ENCODE measurements around the gene STRN. TPM values are rescaled to one million over a fixed set of nuclear protein-coding genes. Genes with fewer than 3 reads are reported as not detected.

STRN gene
- total RNA-seq, 4 donors from 2014 or later, result 24.8 to 38.4 (median 31.6) TPM

- H3K27me3 ChIP-seq, result no peaks in the 10 kb centered on the region
- no peak overlapping the region for H3K4me3 ChIP-seq
- H3K27ac ChIP-seq, result no peak overlapping the region
- H3K9me3 ChIP-seq, result no peaks in the 10 kb centered on the region
- TF ChIP-seq POLR2A (IDR thresholded peaks at IDR 0.05) (no peak), CTCF (IDR thresholded peaks at IDR 0.05) (no peak)
- H3K36me3 ChIP-seq, result peaks cover 0 to 99% (median 12%) of the 10 kb centered on the region in 3 donors
- no peak for DNase-seq
- intact Hi-C loops (cut with DNase I), result no loop called here
- WGBS, 2 donors, result 90 to 92% methylated on average over 4 of the region's 4 CpGs
- no peaks in the 10 kb centered on the region for H3K4me1 ChIP-seq
Measured at GRCh38 chr2:36878429-36878828, 87.9 kb downstream of the STRN start.

- Histone ChIP-seq H3K36me3 (peaks cover 0 to 98% (median 5%) of the 10 kb centered on the region in 3 donors), H3K4me1 (no peaks in the 10 kb centered on the region), H3K4me3 (no peak overlapping the region), H3K27me3 (no peaks in the 10 kb centered on the region), H3K9me3 (no peaks in the 10 kb centered on the region), H3K27ac (no peak overlapping the region)
- no peak for DNase-seq
- WGBS, 2 donors, result 76 to 80% methylated on average over 1 of the region's 1 CpG
- intact Hi-C loops (cut with DNase I), result no loop called here
- TF ChIP-seq POLR2A (IDR thresholded peaks at IDR 0.05) (no peak), CTCF (IDR thresholded peaks at IDR 0.05) (no peak)
Measured at GRCh38 chr2:36871068-36871707, 95.1 kb downstream of the STRN start.

- no peak for DNase-seq
- TF ChIP-seq CTCF (IDR thresholded peaks at IDR 0.05) (no peak), POLR2A (IDR thresholded peaks at IDR 0.05) (no peak)
- no peaks in the 10 kb centered on the region for H3K27me3 ChIP-seq
- peaks cover 0 to 98% (median 0%) of the 10 kb centered on the region in 3 donors for H3K36me3 ChIP-seq
- H3K4me3 ChIP-seq, result no peak overlapping the region
- intact Hi-C loops (cut with DNase I), result no loop called here
- no peaks in the 10 kb centered on the region for H3K4me1 ChIP-seq
- H3K27ac ChIP-seq, result no peak overlapping the region
- 63% methylated on average over 3 of the region's 3 CpGs for whole genome bisulfite sequencing, 2 donors
- no peaks in the 10 kb centered on the region for H3K9me3 ChIP-seq
Measured at GRCh38 chr2:36869606-36870005, 96.7 kb downstream of the STRN start.

- 91 to 97% methylated on average over 2 of the region's 2 CpGs for WGBS, 2 donors
- no peak for TF ChIP-seq CTCF (IDR thresholded peaks at IDR 0.05)
- no peak for TF ChIP-seq POLR2A (IDR thresholded peaks at IDR 0.05)
- Histone ChIP-seq H3K4me3 (no peak overlapping the region), H3K36me3 (peaks cover 0 to 91% (median 0%) of the 10 kb centered on the region in 3 donors), H3K9me3 (no peaks in the 10 kb centered on the region), H3K27ac (no peak overlapping the region), H3K4me1 (no peaks in the 10 kb centered on the region), H3K27me3 (no peaks in the 10 kb centered on the region)
- intact Hi-C loops (cut with DNase I), result no loop called here
- no peak for DNase-seq
Measured at GRCh38 chr2:36861896-36862295, 104.4 kb downstream of the STRN start.

- Histone ChIP-seq H3K27me3 (no peaks in the 10 kb centered on the region), H3K4me1 (no peaks in the 10 kb centered on the region), H3K9me3 (no peaks in the 10 kb centered on the region), H3K27ac (no peak overlapping the region), H3K4me3 (no peak overlapping the region), H3K36me3 (peaks cover 0 to 91% (median 4%) of the 10 kb centered on the region in 3 donors)
- DNase-seq, result no peak
- intact Hi-C loops (cut with DNase I), result no loop called here
- WGBS, 2 donors, result 68 to 81% methylated on average over 1 of the region's 1 CpG
- no peak for TF ChIP-seq CTCF (IDR thresholded peaks at IDR 0.05)
- TF ChIP-seq POLR2A (IDR thresholded peaks at IDR 0.05), result no peak
Measured at GRCh38 chr2:36859366-36859792, 107.0 kb downstream of the STRN start.

Measured in esophagus squamous epithelium (tissue), 5 donors.